ENCODE measurements around the gene CTAGE8.
"Not testable (repeated sequence)": the region's sequence is repeated elsewhere in the genome, so short reads cannot be mapped to it uniquely, and the experiment has no call there.

The CTAGE8 gene

DNA sequence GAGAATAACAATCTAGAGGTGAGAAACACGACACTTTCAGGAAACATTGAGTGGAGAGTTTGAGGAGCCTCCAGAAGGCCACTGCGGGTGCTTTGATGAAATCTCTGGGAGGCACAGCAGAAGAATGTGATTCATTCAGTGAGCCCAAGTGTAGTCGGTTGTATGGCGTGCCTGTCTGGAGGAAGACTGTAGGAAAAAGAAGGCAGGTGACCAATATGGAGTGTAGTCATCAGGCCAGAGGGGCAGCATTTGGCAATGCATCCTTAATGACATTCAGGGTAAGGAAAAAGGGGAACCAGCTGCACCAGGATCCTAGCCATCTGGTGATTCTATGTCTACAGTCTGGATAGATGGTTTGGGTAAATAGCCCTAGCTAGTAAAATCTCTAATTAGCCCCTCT, 16.8 kb downstream of the CTAGE8 start:
- not testable (repeated sequence) for DNase-seq

- DNase-seq = not testable (repeated sequence)
Observed at GRCh38 chr7:144247674-144248330, 21.3 kb downstream of the CTAGE8 start.

- DNase-seq = not testable (repeated sequence)
Observed at GRCh38 chr7:144246967-144247366, 22.1 kb downstream of the CTAGE8 start.

- not testable (repeated sequence) for DNase-seq
Observed at GRCh38 chr7:144245372-144245771, 23.7 kb downstream of the CTAGE8 start.

DNA sequence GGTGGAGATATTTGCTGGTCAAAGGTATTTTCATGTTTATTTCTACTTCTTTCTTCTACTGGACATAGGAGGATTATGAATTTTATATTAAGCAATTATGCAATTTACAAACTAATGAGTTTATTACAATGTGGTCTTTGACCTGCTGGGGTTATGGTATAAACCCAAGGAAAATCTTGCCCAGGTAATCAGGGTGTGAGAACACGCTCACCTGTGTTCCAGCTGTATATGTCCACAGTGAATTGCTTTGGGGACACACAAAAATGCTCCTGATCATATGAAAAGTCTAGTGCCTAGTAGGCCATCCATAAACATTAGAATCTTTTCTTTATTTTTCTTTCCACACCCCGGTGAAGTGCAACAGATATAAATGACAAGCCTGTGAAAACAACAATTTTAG, 29.7 kb downstream of the CTAGE8 start, which contains the start of gene OR2A42:
OR2A42 (minus strand) TSS at position 241 of the 400 bp plus-strand sequence. CDS start 6,762 bp downstream, outside the sequence.
- DNase-seq = not testable (repeated sequence)

- DNase-seq = not testable (repeated sequence)
Observed at GRCh38 chr7:144238530-144239082, 30.5 kb downstream of the CTAGE8 start.

DNA sequence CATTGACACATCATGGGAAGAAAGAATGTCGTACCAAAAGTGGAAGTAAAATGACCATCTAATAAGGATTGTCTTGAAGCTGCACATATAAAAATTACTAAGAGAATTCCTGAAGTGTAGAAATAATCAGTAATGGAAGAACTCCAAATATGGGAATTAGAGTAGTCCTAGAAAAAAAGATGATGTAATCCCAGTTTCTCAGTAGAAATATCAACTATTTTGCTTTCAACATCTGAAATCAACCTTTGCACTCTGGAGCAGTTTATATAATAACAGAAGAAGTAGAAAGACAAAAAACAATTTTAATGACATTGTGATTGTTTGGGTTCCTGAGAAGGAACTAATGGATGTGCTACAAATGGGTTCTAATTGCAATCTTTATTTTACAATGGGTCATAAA, 36.0 kb downstream of the CTAGE8 start:
- DNase-seq = not testable (repeated sequence)

DNA sequence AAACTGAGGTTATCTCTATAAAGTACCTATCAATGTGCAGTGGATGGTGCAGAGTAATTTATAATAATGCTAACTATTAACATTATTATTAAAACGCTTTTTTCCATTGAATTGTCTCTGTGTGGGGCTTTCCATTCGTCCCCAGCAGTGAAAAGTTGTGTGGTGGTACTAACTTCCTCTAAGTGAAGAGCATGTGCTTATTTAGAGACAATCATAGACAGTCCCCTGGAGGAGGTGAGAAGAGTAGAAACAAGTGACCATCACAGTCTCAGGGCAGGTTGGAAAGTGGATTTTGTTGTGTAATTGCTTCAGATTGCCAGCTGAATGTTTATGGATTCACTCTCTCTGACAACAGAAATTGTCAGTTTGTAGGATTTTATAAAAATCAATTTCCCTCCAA, 38.1 kb downstream of the CTAGE8 start:
- DNase-seq = not testable (repeated sequence)

DNA sequence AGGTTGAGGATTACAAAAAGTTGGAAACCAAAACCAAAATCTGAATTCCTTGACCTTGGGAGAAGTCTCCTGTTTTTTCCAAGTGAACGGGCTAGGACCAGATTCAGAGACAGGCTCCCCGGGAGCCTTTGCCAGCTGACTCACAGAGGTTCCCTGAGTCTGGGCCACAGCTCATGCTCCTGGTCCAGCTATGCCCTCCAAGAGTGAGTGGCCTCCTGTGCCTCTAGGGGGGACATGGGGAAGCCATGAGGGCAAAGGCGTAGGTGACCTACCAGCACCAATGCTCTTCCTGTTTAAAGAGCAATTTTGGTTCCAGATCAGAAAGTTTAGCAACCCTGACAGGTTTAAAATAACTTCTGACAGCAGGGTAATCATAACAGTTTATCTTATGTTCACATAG, 40.3 kb downstream of the CTAGE8 start:
- DNase-seq = not testable (repeated sequence)

DNA sequence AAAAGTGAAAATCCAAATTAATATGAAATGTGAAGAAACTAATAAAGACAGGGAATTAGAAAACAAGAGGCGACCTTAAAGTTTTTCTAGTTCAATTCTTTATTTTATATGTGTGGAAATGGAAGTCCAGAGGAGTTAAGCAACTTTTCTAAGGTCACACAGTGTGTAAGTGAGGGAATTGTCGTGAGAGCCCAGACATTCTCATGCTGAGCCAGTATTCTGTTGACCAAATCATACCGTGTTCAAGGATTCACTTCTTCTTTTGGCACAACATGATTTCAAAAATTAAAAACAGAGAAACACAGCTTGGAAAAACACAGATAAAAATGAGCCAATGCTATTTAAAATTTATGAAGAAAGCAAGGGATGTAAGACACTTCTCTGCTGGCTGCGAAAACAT, 42.2 kb downstream of the CTAGE8 start:
- DNase-seq = not testable (repeated sequence)

- DNase-seq = not testable (repeated sequence)
Observed at GRCh38 chr7:144223675-144224074, 45.4 kb downstream of the CTAGE8 start.

DNA sequence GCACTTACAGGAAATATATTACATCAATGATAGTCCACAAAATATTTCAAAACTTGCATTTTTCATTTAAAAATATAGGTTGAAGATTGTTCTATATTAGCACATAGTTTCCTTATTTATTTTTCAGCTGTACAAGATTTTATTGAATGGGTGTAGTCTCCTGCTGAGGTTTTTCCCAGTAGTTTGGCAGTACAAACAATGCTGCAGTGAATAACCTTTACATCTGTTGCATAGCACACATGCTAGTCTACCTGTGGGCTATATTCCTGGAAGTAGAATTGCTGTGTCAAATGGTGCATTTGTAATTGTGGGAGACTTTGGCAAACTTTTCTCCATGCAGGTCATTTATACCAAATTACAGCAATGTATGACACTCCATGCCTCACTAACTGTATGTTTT, 48.6 kb downstream of the CTAGE8 start:
- not testable (repeated sequence) for DNase-seq

DNA sequence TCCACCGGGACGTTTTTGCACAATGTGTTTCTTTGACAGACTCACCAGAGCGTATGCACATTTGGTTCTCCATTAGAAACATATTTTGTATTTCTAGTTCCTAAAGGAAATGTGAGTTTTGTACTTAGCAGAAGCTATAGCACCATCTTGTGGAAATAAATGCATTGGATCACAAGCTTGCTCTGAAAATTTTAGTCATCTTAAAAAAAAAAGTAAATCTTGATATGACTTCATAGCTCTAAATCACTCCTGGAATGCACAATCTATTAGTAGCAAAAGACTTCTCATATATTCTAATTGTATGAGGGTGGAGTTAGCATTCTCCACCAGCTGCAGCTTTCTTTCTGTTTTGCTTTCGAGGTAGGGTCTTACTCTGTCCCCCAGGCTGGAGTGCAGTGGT, 49.9 kb downstream of the CTAGE8 start:
- DNase-seq = not testable (repeated sequence)

DNA sequence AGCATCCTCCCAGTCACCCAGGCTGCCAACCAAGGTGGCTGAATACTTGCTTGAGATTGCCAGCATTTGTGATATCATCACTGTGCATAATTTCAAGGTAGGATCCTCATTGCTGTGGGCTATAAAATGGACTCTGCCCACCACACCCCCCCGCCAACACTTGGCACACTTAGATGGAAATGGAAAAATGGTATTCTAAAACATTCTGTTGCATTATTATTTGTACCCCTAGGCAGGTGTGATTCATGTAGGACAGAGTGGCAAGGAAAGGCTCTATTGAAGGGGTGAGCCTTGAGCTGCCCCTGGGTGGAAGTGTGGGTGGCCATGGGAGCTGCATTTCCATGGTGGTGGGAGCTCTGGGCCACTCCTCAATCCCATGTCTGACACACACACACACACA, 50.5 kb downstream of the CTAGE8 start:
- not testable (repeated sequence) for DNase-seq

GRCh38 chr7:144217200-144217599, 51.9 kb downstream of the CTAGE8 start:
- DNase-seq = not testable (repeated sequence)

Measured in hippocampal formation (tissue), 2 donors.